ENCODE measurements around the gene WDR7. TPM values are rescaled to one million over a fixed set of nuclear protein-coding genes. Genes with fewer than 3 reads are reported as not detected.

Gene WDR7
- total RNA-seq, 1 experiment from 2014 or later, result 9.8 TPM

- no peak for DNase-seq (ENCODE audit: low read depth)
Measured at GRCh38 chr18:57043241-57043640, 392.1 kb downstream of the WDR7 start.

- DNase-seq (ENCODE audit: low read depth), result no peak
Measured at GRCh38 chr18:57048351-57048750, 397.2 kb downstream of the WDR7 start.

- no peak for DNase-seq (ENCODE audit: low read depth)
Measured at GRCh38 chr18:57048859-57049258, 397.7 kb downstream of the WDR7 start.

GRCh38 chr18:57050310-57050949 is 399.3 kb downstream of the WDR7 start:
- no peak for DNase-seq (ENCODE audit: low read depth)

- no peak for DNase-seq (ENCODE audit: low read depth)
Measured at GRCh38 chr18:57051021-57051656, 400.0 kb downstream of the WDR7 start.

- no peak for DNase-seq (ENCODE audit: low read depth)
Measured at GRCh38 chr18:57051657-57052044, 400.5 kb downstream of the WDR7 start.

GRCh38 chr18:57052173-57052572 is 401.0 kb downstream of the WDR7 start:
- no peak for DNase-seq (ENCODE audit: low read depth)

GRCh38 chr18:57052759-57053158 is 401.6 kb downstream of the WDR7 start:
- no peak for DNase-seq (ENCODE audit: low read depth)

GRCh38 chr18:57054891-57055290 is 403.7 kb downstream of the WDR7 start:
- peak; percentile 3 for DNase-seq (ENCODE audit: low read depth)

GRCh38 chr18:57057890-57058289 is 406.7 kb downstream of the WDR7 start:
- no peak for DNase-seq (ENCODE audit: low read depth)

GRCh38 chr18:57058734-57059133 is 407.6 kb downstream of the WDR7 start:
- no peak for DNase-seq (ENCODE audit: low read depth)

- no peak for DNase-seq (ENCODE audit: low read depth)
Measured at GRCh38 chr18:57059366-57059765, 408.2 kb downstream of the WDR7 start.

- no peak for DNase-seq (ENCODE audit: low read depth)
Measured at GRCh38 chr18:57060814-57061213, 409.7 kb downstream of the WDR7 start.

- DNase-seq (ENCODE audit: low read depth), result no peak
Measured at GRCh38 chr18:57062178-57062577, 411.0 kb downstream of the WDR7 start.

- no peak for DNase-seq (ENCODE audit: low read depth)
Measured at GRCh38 chr18:57062844-57063243, 411.7 kb downstream of the WDR7 start.

GRCh38 chr18:57063601-57064103 is 412.5 kb downstream of the WDR7 start:
- no peak for DNase-seq (ENCODE audit: low read depth)

- DNase-seq (ENCODE audit: low read depth), result no peak
Measured at GRCh38 chr18:57073501-57074187, 422.5 kb downstream of the WDR7 start.

GRCh38 chr18:57075716-57076400 is 424.7 kb downstream of the WDR7 start:
- no peak for DNase-seq (ENCODE audit: low read depth)

GRCh38 chr18:57077005-57077765 is 426.0 kb downstream of the WDR7 start:
- DNase-seq (ENCODE audit: low read depth), result no peak

GRCh38 chr18:57077786-57078552 is 426.8 kb downstream of the WDR7 start:
- no peak for DNase-seq (ENCODE audit: low read depth)

- DNase-seq (ENCODE audit: low read depth), result no peak
Measured at GRCh38 chr18:57078614-57079013, 427.5 kb downstream of the WDR7 start.
